CD4-positive, alpha-beta T cell treated with Interleukin-21 for 1 hour (primary cell): ENCODE measurements around the gene COQ9.
"Not testable (repeated sequence)": the region's sequence is repeated elsewhere in the genome, so short reads cannot be mapped to it uniquely, and the experiment has no call there.

Experiments used
- DNase-seq: peaks from one replicate; pipeline ENCODE4 v3.0.0-alpha.2; 2020

The COQ9 gene

GRCh38 chr16:57447186-57447962 is at the start of gene COQ9, which contains the start of gene CIAPIN1:
Gene COQ9, plus strand, starts transcription at chr16:57447479. Its CDS starts 27 bp downstream, at chr16:57447506.
Gene CIAPIN1, minus strand, starts transcription at chr16:57447385. Its CDS starts 6,457 bp downstream, at chr16:57440928.
- peak; percentile 94 for DNase-seq

- DNase-seq: not testable (repeated sequence)
These were observed 49.8 kb upstream of the COQ9 start for GRCh38 chr16:57397493-57397892.

- DNase-seq: no peak
These were observed 45.2 kb upstream of the COQ9 start for GRCh38 chr16:57401943-57402640.

- no peak for DNase-seq
These were observed 43.1 kb upstream of the COQ9 start, which contains the start of gene CCL17 for GRCh38 chr16:57403965-57404817. Gene CCL17, plus strand, starts transcription at chr16:57404767. Its CDS starts 9,166 bp downstream, at chr16:57413933.

- no peak for DNase-seq
These were observed 42.2 kb upstream of the COQ9 start for GRCh38 chr16:57405097-57405496.

GRCh38 chr16:57406881-57407280 is 40.4 kb upstream of the COQ9 start:
- no peak for DNase-seq

GRCh38 chr16:57407521-57408353 is 39.5 kb upstream of the COQ9 start:
- no peak for DNase-seq

- DNase-seq: no peak
These were observed 38.2 kb upstream of the COQ9 start for GRCh38 chr16:57409065-57409464.

GRCh38 chr16:57409870-57410587 is 37.2 kb upstream of the COQ9 start:
- no peak for DNase-seq

- no peak for DNase-seq
These were observed 35.8 kb upstream of the COQ9 start for GRCh38 chr16:57411362-57411976.

GRCh38 chr16:57412584-57412983 is 34.7 kb upstream of the COQ9 start:
- DNase-seq: no peak

GRCh38 chr16:57413301-57413730 is 34.0 kb upstream of the COQ9 start:
- DNase-seq: no peak

- no peak for DNase-seq
These were observed 33.5 kb upstream of the COQ9 start for GRCh38 chr16:57413733-57414132.

- no peak for DNase-seq
These were observed 31.2 kb upstream of the COQ9 start for GRCh38 chr16:57416084-57416483.

GRCh38 chr16:57419506-57419905 is 27.8 kb upstream of the COQ9 start:
- no peak for DNase-seq

GRCh38 chr16:57422026-57422944 is 25.0 kb upstream of the COQ9 start:
- DNase-seq: no peak

- DNase-seq: no peak
These were observed 24.1 kb upstream of the COQ9 start for GRCh38 chr16:57423152-57423551.

GRCh38 chr16:57424583-57424982 is 22.7 kb upstream of the COQ9 start:
- no peak for DNase-seq

GRCh38 chr16:57426356-57426755 is 20.9 kb upstream of the COQ9 start:
- DNase-seq: no peak

GRCh38 chr16:57427307-57427706 is 20.0 kb upstream of the COQ9 start:
- no peak for DNase-seq
